Activated CD4-positive, alpha-beta T cell treated with anti-CD3 and anti-CD28 coated beads, Interleukin-2, amount 10 ng/mL, durations not matched to agents 7 days and 5 days (primary cell): ENCODE results near the gene CASK. TPM values are rescaled to one million over a fixed set of nuclear protein-coding genes. Genes with fewer than 3 reads are reported as not detected.
A peak's percentile ranks its signal among the peaks of the same experiment; 100 is the strongest.
"Not testable (repeated sequence)": the region's sequence is repeated elsewhere in the genome, so short reads cannot be mapped to it uniquely, and the experiment has no call there.

ENCODE experiments used
- CTCF ChIA-PET: fragments of 350-600 bp; sonication (Branson Sonifier 250); formaldehyde crosslinking; loops from one replicate; lab custom pipeline; 2021; ENCODE audit warnings: antibody characterized with exemption; lab: Charles Lee
- POLR2A ChIA-PET: fragments of 350-600 bp; sonication (Branson Sonifier 250); formaldehyde crosslinking; loops from one replicate; lab custom pipeline; 2021; ENCODE audit warnings: antibody characterized with exemption; lab: Charles Lee
- DNase-seq: peaks from one replicate; pipeline ENCODE4 v3.0.0-alpha.2; 2020
- H3K27ac Mint-ChIP-seq: one replicate; pipeline ENCODE4 v1.8.0; 2021; ENCODE audit warnings: mild to moderate bottlenecking, moderate library complexity, mixed read lengths
- H3K27me3 Mint-ChIP-seq: one replicate; pipeline ENCODE4 v1.8.0; 2021; ENCODE audit warnings: mixed read lengths
- H3K36me3 Mint-ChIP-seq: one replicate; pipeline ENCODE4 v1.8.0; 2021; ENCODE audit warnings: low read depth, mixed read lengths
- H3K4me1 Mint-ChIP-seq: one replicate; pipeline ENCODE4 v1.8.0; 2021; ENCODE audit warnings: mixed read lengths
- H3K4me3 Mint-ChIP-seq: one replicate; pipeline ENCODE4 v1.8.0; 2021; ENCODE audit warnings: mild to moderate bottlenecking, moderate library complexity, mixed read lengths
- H3K9me3 Mint-ChIP-seq: one replicate; pipeline ENCODE4 v1.8.0; 2021; ENCODE audit warnings: mixed read lengths
- total RNA-seq, 2 experiments: library from RNA; stranded (reverse); gene quantifications; one replicate each; pipeline ENCODE4 v1.2.3, GENCODE V29; 2021

Gene CASK
- total RNA-seq, 2 experiments from 2014 or later: 30.8 to 32.4 TPM

- H3K4me3 Mint-ChIP-seq: no peak overlapping the region
- H3K9me3 Mint-ChIP-seq: no peaks in the 10 kb centered on the region
- no peak for DNase-seq
- CTCF ChIA-PET: interaction anchor here (0.6 kb wide), 1 partner anchor 362 kb away, joined by 3 read pairs; no protein-coding TSS in a partner anchor
- H3K36me3 Mint-ChIP-seq: peaks cover 25% of the 10 kb centered on the region
- H3K27ac Mint-ChIP-seq: no peak overlapping the region
- POLR2A ChIA-PET: no interaction called here
- H3K4me1 Mint-ChIP-seq: peaks cover 28% of the 10 kb centered on the region
- H3K27me3 Mint-ChIP-seq: no peaks in the 10 kb centered on the region
Observed at GRCh38 chrX:41518127-41518840, 405.1 kb downstream of the CASK start.

DNA sequence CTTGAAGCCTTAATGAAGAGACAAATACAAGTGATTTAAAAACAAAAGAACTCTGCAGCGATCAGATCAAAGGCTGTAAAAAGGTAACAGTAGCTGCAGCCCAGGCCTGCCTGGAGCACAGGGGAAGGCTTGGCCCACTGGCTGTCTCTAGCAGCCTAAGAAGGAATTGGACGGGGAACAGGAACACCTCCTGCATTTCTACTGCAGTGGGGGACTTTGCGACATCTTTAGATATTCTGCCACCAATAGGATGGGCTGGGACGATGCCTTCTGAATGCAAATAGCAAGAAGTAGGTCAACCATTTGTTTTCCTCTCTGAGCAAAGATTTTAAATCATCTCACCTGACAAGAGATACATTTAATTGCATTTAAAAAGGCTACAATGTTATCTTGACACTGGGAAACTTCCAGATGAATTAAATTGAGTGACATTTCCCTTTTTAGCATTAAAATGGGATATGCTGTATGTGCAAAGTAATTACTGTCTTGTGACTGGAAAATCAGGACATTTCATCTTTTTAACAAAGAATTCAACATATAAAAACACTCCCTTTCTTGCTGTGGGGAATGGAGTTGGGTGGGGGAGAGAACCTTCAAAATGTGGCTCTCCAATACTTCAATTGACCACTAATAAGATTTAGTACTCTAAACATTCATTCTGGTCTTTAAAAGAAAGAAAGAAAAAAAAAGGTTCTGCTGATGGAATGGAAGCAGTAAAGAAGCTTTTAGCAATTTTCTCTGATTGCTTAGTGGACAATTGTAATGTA, 406.2 kb downstream of the CASK start:
- H3K36me3 Mint-ChIP-seq: peaks cover 21% of the 10 kb centered on the region
- H3K27ac Mint-ChIP-seq: no peak overlapping the region
- CTCF ChIA-PET: no interaction called here
- H3K4me1 Mint-ChIP-seq: peaks cover 36% of the 10 kb centered on the region
- POLR2A ChIA-PET: interaction anchor here (0.5 kb wide), 1 partner anchor 63 kb away, joined by 4 read pairs; no protein-coding TSS in a partner anchor
- H3K9me3 Mint-ChIP-seq: no peaks in the 10 kb centered on the region
- no peak overlapping the region for H3K4me3 Mint-ChIP-seq
- no peaks in the 10 kb centered on the region for H3K27me3 Mint-ChIP-seq
- no peak for DNase-seq

GRCh38 chrX:41516456-41516855, 406.9 kb downstream of the CASK start:
- Mint-ChIP-seq H3K36me3 (peaks cover 21% of the 10 kb centered on the region), H3K27ac (no peak overlapping the region), H3K4me3 (no peak overlapping the region), H3K4me1 (peaks cover 41% of the 10 kb centered on the region), H3K9me3 (no peaks in the 10 kb centered on the region), H3K27me3 (no peaks in the 10 kb centered on the region)
- ChIA-PET CTCF (no interaction called here), POLR2A (interaction anchor here (0.5 kb wide), 1 partner anchor 63 kb away, joined by 4 read pairs; no protein-coding TSS in a partner anchor)
- DNase-seq: no peak

DNA sequence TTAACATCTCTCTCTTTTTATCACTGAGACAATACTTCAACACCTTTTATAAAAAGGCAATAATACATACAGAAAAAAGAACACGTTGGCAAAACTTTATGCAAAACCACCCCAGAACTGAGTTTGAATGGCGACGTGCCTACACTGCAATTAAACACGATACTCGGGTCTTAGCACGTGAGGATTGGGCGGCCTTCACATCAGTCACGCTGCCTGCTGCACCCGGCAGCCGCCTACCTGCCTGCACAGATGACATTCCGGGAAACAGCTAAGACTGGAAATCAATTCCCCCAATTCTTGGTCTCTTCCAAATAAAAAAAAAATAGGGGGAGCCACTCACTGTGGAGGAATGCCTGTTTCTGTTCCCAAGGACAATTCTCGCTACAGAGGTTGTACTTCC, 408.0 kb downstream of the CASK start:
- no peak overlapping the region for H3K27ac Mint-ChIP-seq
- ChIA-PET CTCF (no interaction called here), POLR2A (no interaction called here)
- H3K27me3 Mint-ChIP-seq: no peaks in the 10 kb centered on the region
- H3K9me3 Mint-ChIP-seq: no peaks in the 10 kb centered on the region
- peaks cover 45% of the 10 kb centered on the region for H3K4me1 Mint-ChIP-seq
- no peak for DNase-seq
- peaks cover 14% of the 10 kb centered on the region for H3K36me3 Mint-ChIP-seq
- H3K4me3 Mint-ChIP-seq: no peak overlapping the region

DNA sequence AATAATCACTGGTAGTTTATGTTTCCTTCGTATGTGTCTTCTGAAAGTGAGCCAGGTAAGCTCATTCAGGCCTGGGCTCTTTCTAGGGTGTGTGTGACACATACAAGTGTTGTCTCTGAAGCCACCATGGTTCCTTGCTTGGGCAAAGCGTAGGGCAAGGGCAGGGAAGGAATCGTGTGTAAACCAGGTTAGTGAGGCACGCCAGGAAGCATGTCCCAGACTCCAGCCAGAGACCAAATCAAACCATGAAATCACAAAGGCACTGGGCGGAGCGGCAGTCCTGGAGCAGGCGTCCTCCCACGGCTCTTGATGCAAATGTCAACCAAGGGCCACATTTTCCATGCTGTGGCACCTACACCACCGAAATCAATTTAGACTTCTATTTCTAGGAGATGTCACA, 409.2 kb downstream of the CASK start:
- Mint-ChIP-seq H3K27ac (no peak overlapping the region), H3K4me3 (no peak overlapping the region), H3K4me1 (peaks cover 45% of the 10 kb centered on the region), H3K27me3 (no peaks in the 10 kb centered on the region), H3K9me3 (no peaks in the 10 kb centered on the region), H3K36me3 (peaks cover 11% of the 10 kb centered on the region)
- DNase-seq: no peak
- ChIA-PET CTCF (no interaction called here), POLR2A (no interaction called here)

DNA sequence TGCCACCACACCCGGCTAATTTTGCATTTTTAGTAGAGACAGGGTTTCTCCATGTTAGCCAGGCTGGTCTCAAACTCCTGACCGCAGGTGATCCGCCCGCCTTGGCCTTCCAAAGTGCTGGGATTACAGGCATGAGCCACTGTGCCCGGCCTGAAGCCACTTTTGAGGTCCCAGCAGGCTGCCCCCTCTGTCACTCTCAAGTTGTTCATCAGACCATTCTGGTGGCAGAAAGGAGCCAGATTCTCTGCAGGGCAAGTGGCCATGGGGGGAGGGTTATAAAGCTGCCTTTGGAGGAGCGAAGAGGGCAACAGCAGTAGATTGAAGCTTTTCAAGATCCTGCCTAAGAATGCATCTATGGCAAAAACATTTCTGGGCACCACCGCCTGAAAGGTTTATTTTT, 410.5 kb downstream of the CASK start:
- POLR2A ChIA-PET, CTCF ChIA-PET, H3K27me3 Mint-ChIP-seq, H3K9me3 Mint-ChIP-seq, DNase-seq, H3K4me3 Mint-ChIP-seq, H3K36me3 Mint-ChIP-seq: not testable (repeated sequence)
- Mint-ChIP-seq H3K27ac (peak overlapping the region; percentile 73), H3K4me1 (peaks cover 34% of the 10 kb centered on the region)

- H3K36me3 Mint-ChIP-seq: peaks cover 4% of the 10 kb centered on the region
- peak; percentile 37 for DNase-seq
- peak overlapping the region; percentile 91 for H3K27ac Mint-ChIP-seq
- POLR2A ChIA-PET: no interaction called here
- H3K9me3 Mint-ChIP-seq: no peaks in the 10 kb centered on the region
- H3K4me1 Mint-ChIP-seq: peaks cover 30% of the 10 kb centered on the region
- CTCF ChIA-PET: no interaction called here
- peak overlapping the region; percentile 27 for H3K4me3 Mint-ChIP-seq
- H3K27me3 Mint-ChIP-seq: no peaks in the 10 kb centered on the region
Observed at GRCh38 chrX:41512394-41512793, 411.0 kb downstream of the CASK start.

DNA sequence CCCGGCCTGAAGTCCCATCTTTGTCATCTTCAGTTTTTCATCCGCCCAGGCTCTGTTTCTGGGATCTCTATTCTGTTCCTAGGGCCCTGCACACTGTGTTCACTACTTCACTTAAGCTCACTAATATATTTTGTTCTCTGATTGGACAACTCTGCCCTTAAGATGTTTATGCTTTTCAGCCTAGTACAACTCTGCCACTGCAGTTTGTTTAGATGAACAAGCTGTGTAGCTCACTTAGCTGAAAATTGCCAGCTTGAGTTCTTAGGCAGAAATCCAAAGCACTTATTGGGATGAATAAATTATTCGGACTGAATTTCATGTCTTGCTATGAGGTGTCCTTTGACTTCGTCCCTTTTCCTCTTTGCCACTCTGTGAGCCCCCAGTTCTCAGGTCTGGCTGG, 415.4 kb downstream of the CASK start:
- ChIA-PET POLR2A (no interaction called here), CTCF (no interaction called here)
- Mint-ChIP-seq H3K9me3 (no peaks in the 10 kb centered on the region), H3K27ac (no peak overlapping the region), H3K4me3 (no peak overlapping the region), H3K4me1 (peaks cover 16% of the 10 kb centered on the region), H3K27me3 (no peaks in the 10 kb centered on the region), H3K36me3 (no peaks in the 10 kb centered on the region)
- no peak for DNase-seq

DNA sequence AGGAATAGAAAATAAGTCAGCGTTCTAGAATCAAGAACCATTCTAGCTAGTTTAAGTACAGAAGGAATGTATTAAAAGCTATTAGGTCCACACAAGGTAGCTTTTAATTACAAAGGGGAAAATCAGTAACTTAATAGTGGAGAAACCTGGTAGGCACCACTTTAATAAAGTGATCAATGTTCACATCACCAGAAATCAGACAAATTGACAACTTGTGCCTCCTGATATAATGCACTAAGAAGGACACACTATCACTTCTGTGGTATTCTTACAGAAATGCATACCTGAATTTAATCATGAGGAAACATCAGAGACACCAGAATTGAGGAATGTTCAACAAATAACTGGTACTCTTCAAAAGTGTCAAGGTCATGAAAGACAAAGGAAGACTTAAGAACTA, 421.4 kb downstream of the CASK start:
- H3K27ac Mint-ChIP-seq: no peak overlapping the region
- ChIA-PET POLR2A (no interaction called here), CTCF (interaction anchor here (0.6 kb wide), 1 partner anchor 485 kb away, joined by 3 read pairs; no protein-coding TSS in a partner anchor)
- peaks cover 3% of the 10 kb centered on the region for H3K36me3 Mint-ChIP-seq
- peaks cover 8% of the 10 kb centered on the region for H3K4me1 Mint-ChIP-seq
- H3K9me3 Mint-ChIP-seq: no peaks in the 10 kb centered on the region
- H3K4me3 Mint-ChIP-seq: no peak overlapping the region
- DNase-seq: no peak
- H3K27me3 Mint-ChIP-seq: no peaks in the 10 kb centered on the region

- ChIA-PET POLR2A (no interaction called here), CTCF (no interaction called here)
- no peak overlapping the region for H3K4me3 Mint-ChIP-seq
- peak overlapping the region; percentile 41 for H3K27ac Mint-ChIP-seq
- H3K36me3 Mint-ChIP-seq: peaks cover 3% of the 10 kb centered on the region
- DNase-seq: no peak
- H3K27me3 Mint-ChIP-seq: no peaks in the 10 kb centered on the region
- peaks cover 8% of the 10 kb centered on the region for H3K4me1 Mint-ChIP-seq
- no peaks in the 10 kb centered on the region for H3K9me3 Mint-ChIP-seq
Observed at GRCh38 chrX:41499984-41500383, 423.4 kb downstream of the CASK start.

DNA sequence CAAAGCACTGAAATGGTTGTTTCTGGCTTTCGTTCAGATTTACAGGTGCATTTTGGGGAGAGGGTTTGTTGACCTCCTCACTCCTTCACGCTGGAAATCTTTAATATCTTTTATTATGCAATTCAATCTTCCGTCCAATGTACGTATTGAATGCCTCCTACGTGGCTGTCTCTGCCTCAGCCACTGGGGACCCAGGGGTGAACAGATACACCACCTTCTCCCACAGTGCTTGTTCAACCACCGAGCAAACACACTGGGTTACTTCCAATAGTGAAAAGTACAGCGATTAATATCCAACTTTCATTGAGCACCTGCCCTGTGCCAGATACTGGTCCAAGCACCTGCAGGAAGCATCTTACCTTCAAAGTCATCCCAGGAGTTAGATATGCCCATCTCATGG, 424.2 kb downstream of the CASK start:
- Mint-ChIP-seq H3K4me1 (peaks cover 8% of the 10 kb centered on the region), H3K4me3 (no peak overlapping the region), H3K36me3 (peaks cover 3% of the 10 kb centered on the region), H3K27me3 (no peaks in the 10 kb centered on the region), H3K27ac (peak overlapping the region; percentile 68), H3K9me3 (no peaks in the 10 kb centered on the region)
- no peak for DNase-seq
- ChIA-PET CTCF (no interaction called here), POLR2A (no interaction called here)

- no peaks in the 10 kb centered on the region for H3K36me3 Mint-ChIP-seq
- no peak overlapping the region for H3K4me3 Mint-ChIP-seq
- no peaks in the 10 kb centered on the region for H3K4me1 Mint-ChIP-seq
- DNase-seq: no peak
- ChIA-PET POLR2A (no interaction called here), CTCF (no interaction called here)
- H3K9me3 Mint-ChIP-seq: no peaks in the 10 kb centered on the region
- H3K27me3 Mint-ChIP-seq: no peaks in the 10 kb centered on the region
- no peak overlapping the region for H3K27ac Mint-ChIP-seq
Observed at GRCh38 chrX:41491267-41492004, 431.9 kb downstream of the CASK start.

DNA sequence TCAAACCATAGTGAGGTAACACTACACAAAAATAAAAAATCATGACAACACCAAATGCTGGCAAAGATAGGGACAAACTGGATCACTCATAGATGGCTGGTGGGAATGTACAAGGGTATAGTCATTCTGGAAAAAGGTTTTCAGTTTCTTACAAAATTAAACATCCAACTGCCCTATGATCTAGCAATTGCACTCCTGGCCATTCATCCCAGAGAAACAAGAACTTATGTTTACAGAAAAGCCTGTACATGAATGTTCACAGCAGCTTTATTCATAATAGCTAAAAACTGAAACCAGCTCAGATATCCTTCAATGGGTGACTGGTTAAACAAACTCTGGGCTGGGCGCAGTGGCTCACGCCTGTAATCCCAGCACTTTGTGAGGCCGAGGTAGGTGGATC, 432.9 kb downstream of the CASK start:
- ChIA-PET POLR2A (no interaction called here), CTCF (no interaction called here)
- Mint-ChIP-seq H3K4me3 (no peak overlapping the region), H3K4me1 (no peaks in the 10 kb centered on the region), H3K27ac (no peak overlapping the region), H3K36me3 (no peaks in the 10 kb centered on the region), H3K9me3 (no peaks in the 10 kb centered on the region), H3K27me3 (no peaks in the 10 kb centered on the region)
- no peak for DNase-seq
